ACC112 (cell line): ENCODE results near the gene GLT1D1.

Experiments
- H2AFZ ChIP-seq: fragments of 200-600 bp; sonication (generic); one replicate; pipeline ENCODE4 v1.6.0; 2017; ENCODE audit warnings: antibody characterized with exemption, low read length; ENCODE audit not compliant: unreplicated experiment
- H3K27ac ChIP-seq: fragments of 200-600 bp; sonication (generic); 2 replicates; pipeline ENCODE4 v1.5.1; 2014; ENCODE audit warnings: low read depth, mild to moderate bottlenecking, antibody characterized with exemption, low read length, moderate library complexity
- H3K27me3 ChIP-seq: fragments of 200-600 bp; sonication (generic); 2 replicates; pipeline ENCODE4 v1.6.1; 2014; ENCODE audit warnings: mild to moderate bottlenecking, antibody characterized with exemption, low read length, moderate library complexity, mixed read lengths; ENCODE audit not compliant: insufficient read depth
- H3K36me3 ChIP-seq: fragments of 200-600 bp; sonication (generic); 2 replicates; pipeline ENCODE4 v1.6.1; 2016; ENCODE audit warnings: mild to moderate bottlenecking, antibody characterized with exemption, low read length, moderate library complexity, mixed read lengths; ENCODE audit not compliant: insufficient read depth
- H3K4me1 ChIP-seq: fragments of 200-600 bp; sonication (generic); one replicate; pipeline ENCODE4 v1.6.1; 2016; ENCODE audit warnings: low read length, mixed read lengths; ENCODE audit not compliant: insufficient read depth, unreplicated experiment, control insufficient read depth
- H3K4me3 ChIP-seq: fragments of 200-600 bp; sonication (generic); 2 replicates; pipeline ENCODE4 v1.5.1; 2014; ENCODE audit warnings: mild to moderate bottlenecking, low read depth, low read length
- H3K79me2 ChIP-seq: fragments of 200-600 bp; sonication (generic); one replicate; pipeline ENCODE4 v1.6.0; 2016; ENCODE audit warnings: low read length; ENCODE audit not compliant: control insufficient read depth, unreplicated experiment, insufficient read depth

GLT1D1 gene

DNA sequence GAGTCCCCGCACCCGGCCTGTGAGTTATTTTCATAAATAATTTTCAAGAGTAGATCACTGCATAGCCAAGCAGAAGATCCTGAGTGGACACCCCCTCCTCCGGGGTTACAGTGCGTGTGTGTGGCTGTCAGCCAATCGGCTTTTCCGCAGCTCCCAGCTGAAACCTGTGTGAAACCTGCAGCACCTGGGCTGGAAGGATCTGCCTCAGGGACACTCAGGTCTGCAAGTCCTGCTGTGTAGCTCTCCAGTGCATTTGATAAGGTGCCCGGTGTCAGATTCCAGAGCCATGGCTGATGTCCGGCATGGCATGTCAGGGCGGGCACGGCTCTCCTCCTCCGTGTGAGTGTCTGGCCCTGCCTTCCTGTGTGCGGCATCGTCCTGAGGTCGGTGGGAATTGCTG, 124.8 kb downstream of the GLT1D1 start:
- no peak overlapping the region for H2AFZ ChIP-seq
- H3K36me3 ChIP-seq = no peaks in the 10 kb centered on the region
- H3K4me3 ChIP-seq = no peak overlapping the region
- no peaks in the 10 kb centered on the region for H3K4me1 ChIP-seq
- no peaks in the 10 kb centered on the region for H3K79me2 ChIP-seq
- no peaks in the 10 kb centered on the region for H3K27me3 ChIP-seq
- no peak overlapping the region for H3K27ac ChIP-seq

GRCh38 chr12:128980623-128981022, 127.3 kb downstream of the GLT1D1 start:
- Histone ChIP-seq H2AFZ (no peak overlapping the region), H3K79me2 (no peaks in the 10 kb centered on the region), H3K27ac (no peak overlapping the region), H3K27me3 (no peaks in the 10 kb centered on the region), H3K4me1 (no peaks in the 10 kb centered on the region), H3K4me3 (no peak overlapping the region), H3K36me3 (no peaks in the 10 kb centered on the region)

GRCh38 chr12:128981971-128982533, 128.8 kb downstream of the GLT1D1 start:
- Histone ChIP-seq H3K27me3 (no peaks in the 10 kb centered on the region), H3K27ac (no peak overlapping the region), H3K79me2 (no peaks in the 10 kb centered on the region), H2AFZ (no peak overlapping the region), H3K4me1 (no peaks in the 10 kb centered on the region), H3K4me3 (no peak overlapping the region), H3K36me3 (no peaks in the 10 kb centered on the region)

GRCh38 chr12:128982933-128983332, 129.7 kb downstream of the GLT1D1 start:
- Histone ChIP-seq H3K79me2 (no peaks in the 10 kb centered on the region), H2AFZ (no peak overlapping the region), H3K4me3 (no peak overlapping the region), H3K36me3 (no peaks in the 10 kb centered on the region), H3K27ac (no peak overlapping the region), H3K4me1 (no peaks in the 10 kb centered on the region), H3K27me3 (no peaks in the 10 kb centered on the region)

GRCh38 chr12:128983371-128983770, 130.1 kb downstream of the GLT1D1 start:
- H3K4me3 ChIP-seq = no peak overlapping the region
- no peaks in the 10 kb centered on the region for H3K36me3 ChIP-seq
- no peaks in the 10 kb centered on the region for H3K79me2 ChIP-seq
- no peaks in the 10 kb centered on the region for H3K4me1 ChIP-seq
- no peak overlapping the region for H2AFZ ChIP-seq
- no peak overlapping the region for H3K27ac ChIP-seq
- H3K27me3 ChIP-seq = no peaks in the 10 kb centered on the region

DNA sequence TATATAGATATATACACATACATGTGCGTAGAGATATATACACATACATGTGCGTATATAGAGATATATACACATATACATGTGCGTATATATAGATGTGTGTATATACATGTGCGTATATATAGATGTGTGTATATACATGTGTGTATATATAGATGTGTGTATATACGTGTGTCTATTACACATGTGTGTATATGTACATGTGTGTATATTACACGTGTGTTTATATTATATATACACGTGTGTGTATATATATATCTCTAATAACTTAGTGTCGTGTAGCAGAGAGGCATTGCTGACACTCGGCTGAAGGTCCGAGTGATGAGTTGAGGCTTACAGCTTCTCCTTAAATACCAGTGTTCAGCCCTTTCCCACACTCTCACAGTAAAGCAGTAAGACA, 133.7 kb downstream of the GLT1D1 start:
- Histone ChIP-seq H3K27me3 (no peaks in the 10 kb centered on the region), H3K4me1 (no peaks in the 10 kb centered on the region), H3K79me2 (no peaks in the 10 kb centered on the region)

DNA sequence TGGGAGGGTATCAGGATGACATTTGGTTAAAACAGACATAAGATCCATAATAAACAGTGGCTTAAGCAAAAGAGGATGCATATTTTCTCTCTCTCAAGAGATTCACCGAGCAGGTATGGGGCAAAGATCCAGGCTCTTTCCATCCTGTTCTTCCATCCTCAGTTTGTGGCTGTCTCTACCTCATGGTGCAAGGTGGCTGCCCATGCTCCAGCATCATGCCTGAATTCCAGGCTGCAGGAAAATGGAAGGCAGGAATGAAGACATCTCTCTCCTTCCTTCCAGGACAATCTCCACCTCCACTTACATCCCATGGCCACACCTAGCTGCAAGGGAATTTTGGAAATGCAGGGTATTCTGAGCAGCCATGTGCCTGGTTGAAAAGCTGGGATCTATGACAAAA, 136.0 kb downstream of the GLT1D1 start:
- Histone ChIP-seq H3K4me1 (no peaks in the 10 kb centered on the region), H3K27me3 (no peaks in the 10 kb centered on the region), H3K79me2 (no peaks in the 10 kb centered on the region), H2AFZ (no peak overlapping the region), H3K4me3 (no peak overlapping the region), H3K36me3 (no peaks in the 10 kb centered on the region), H3K27ac (no peak overlapping the region)

More for the DNA sequence above, 133.7 kb downstream of the GLT1D1 start:
- Histone ChIP-seq H3K27ac (no peak overlapping the region), H2AFZ (no peak overlapping the region), H3K36me3 (no peaks in the 10 kb centered on the region), H3K4me3 (no peak overlapping the region)

- H3K4me1 ChIP-seq = no peaks in the 10 kb centered on the region
- no peak overlapping the region for H3K4me3 ChIP-seq
- no peaks in the 10 kb centered on the region for H3K79me2 ChIP-seq
- no peaks in the 10 kb centered on the region for H3K36me3 ChIP-seq
- H2AFZ ChIP-seq = no peak overlapping the region
- H3K27me3 ChIP-seq = no peaks in the 10 kb centered on the region
- no peak overlapping the region for H3K27ac ChIP-seq
These were observed 138.4 kb downstream of the GLT1D1 start for GRCh38 chr12:128991716-128992115.

GRCh38 chr12:128992116-128992515, 138.8 kb downstream of the GLT1D1 start:
- Histone ChIP-seq H3K27me3 (no peaks in the 10 kb centered on the region), H3K4me3 (no peak overlapping the region), H2AFZ (no peak overlapping the region), H3K4me1 (no peaks in the 10 kb centered on the region), H3K36me3 (no peaks in the 10 kb centered on the region), H3K79me2 (no peaks in the 10 kb centered on the region), H3K27ac (no peak overlapping the region)

- Histone ChIP-seq H3K36me3 (no peaks in the 10 kb centered on the region), H3K79me2 (no peaks in the 10 kb centered on the region), H2AFZ (no peak overlapping the region), H3K27me3 (no peaks in the 10 kb centered on the region), H3K4me3 (no peak overlapping the region), H3K4me1 (no peaks in the 10 kb centered on the region), H3K27ac (no peak overlapping the region)
These were observed 139.3 kb downstream of the GLT1D1 start for GRCh38 chr12:128992550-128992949.

GRCh38 chr12:128994856-128995255, 141.6 kb downstream of the GLT1D1 start:
- Histone ChIP-seq H3K27ac (no peak overlapping the region), H3K4me1 (no peaks in the 10 kb centered on the region), H3K27me3 (no peaks in the 10 kb centered on the region)

More at GRCh38 chr12:128994856-128995255, 141.6 kb downstream of the GLT1D1 start:
- no peaks in the 10 kb centered on the region for H3K36me3 ChIP-seq
- no peak overlapping the region for H2AFZ ChIP-seq
- H3K79me2 ChIP-seq = no peaks in the 10 kb centered on the region
- H3K4me3 ChIP-seq = no peak overlapping the region
